Bronchial epithelial cell (primary cell): ENCODE results near the gene ADAM10. TPM values are rescaled to one million over a fixed set of nuclear protein-coding genes. Genes with fewer than 3 reads are reported as not detected.

Experiments used
- DNase-seq: peaks from one replicate; pipeline ENCODE4 v3.0.0-alpha.2; 2010; ENCODE audit warnings: low read depth
- FAIRE-seq: peaks from 2 replicates; lab custom pipeline; 2011; peaks lifted over from hg19 to GRCh38; lab: Jason Lieb, UNC
- H3K27me3 ChIP-seq: 2 replicates; pipeline ENCODE4 v1.5.1; 2011; ENCODE audit warnings: low read length; ENCODE audit not compliant: control insufficient read depth, insufficient read depth
- H3K36me3 ChIP-seq: 2 replicates; pipeline ENCODE4 v1.5.1; 2011; ENCODE audit warnings: low read length; ENCODE audit not compliant: control insufficient read depth, insufficient read depth
- H3K4me3 ChIP-seq: 2 replicates; pipeline ENCODE4 v1.5.1; 2011; ENCODE audit warnings: mild to moderate bottlenecking, low read depth, low read length, control low read depth
- CTCF ChIP-seq: IDR thresholded peaks from 2 replicates; pipeline ENCODE4 v1.5.1; 2011; ENCODE audit warnings: mild to moderate bottlenecking, moderate library complexity, low read length, control low read depth, inconsistent platforms; ENCODE audit not compliant: insufficient read depth, severe bottlenecking
- total RNA-seq: library from RNA; depleted of rRNA; stranded (reverse); fragments of >200 nt; gene quantifications from 2 replicates; pipeline ENCODE4 v1.2.1, GENCODE V29; 2014

Gene ADAM10
- total RNA-seq, 1 donor from 2014 or later, result 112 TPM

DNA sequence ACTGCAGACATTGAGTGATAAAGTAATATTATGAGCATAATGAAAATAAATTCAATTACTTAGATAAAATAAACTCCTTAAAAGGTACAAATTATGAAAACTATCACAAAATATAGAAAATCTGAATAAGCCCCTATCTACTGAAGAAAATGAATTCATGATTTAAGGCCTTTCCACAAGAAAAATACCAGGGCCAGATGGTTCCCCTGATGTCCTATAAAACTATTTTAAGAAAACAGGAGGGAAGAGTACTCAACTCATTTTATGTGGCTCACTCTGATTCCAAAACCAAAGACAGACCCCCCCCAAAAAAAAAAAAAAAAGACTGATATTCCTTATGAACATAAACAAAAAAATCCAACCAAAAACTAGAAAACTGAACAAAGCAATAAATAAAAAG lies 59.9 kb downstream of the ADAM10 start:
- Histone ChIP-seq H3K27me3 (no peaks in the 10 kb centered on the region), H3K4me3 (no peak overlapping the region), H3K36me3 (no peaks in the 10 kb centered on the region)
- DNase-seq (no peak), FAIRE-seq (no peak)
- TF ChIP-seq CTCF, result no peak

DNA sequence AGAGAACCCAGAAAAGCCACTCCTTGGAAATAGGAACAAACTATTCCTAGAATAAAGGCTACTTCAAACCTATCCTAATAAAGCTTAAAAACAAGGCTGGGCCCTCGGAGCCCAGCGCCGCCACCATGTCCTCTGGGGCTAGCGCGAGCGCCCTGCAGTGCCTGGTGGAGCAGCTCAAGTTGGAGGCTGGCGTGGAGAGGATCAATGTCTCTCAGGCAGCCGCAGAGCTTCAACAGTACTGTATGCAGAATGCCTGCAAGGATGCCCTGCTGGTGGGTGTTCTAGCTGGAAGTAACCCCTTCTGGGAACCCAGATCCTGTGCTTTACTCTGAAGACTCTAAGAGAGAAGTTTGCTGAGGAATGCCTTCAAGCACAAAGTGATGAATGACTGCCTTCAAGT lies 63.2 kb downstream of the ADAM10 start:
- no peak overlapping the region for H3K4me3 ChIP-seq
- H3K36me3 ChIP-seq, result no peaks in the 10 kb centered on the region
- no peaks in the 10 kb centered on the region for H3K27me3 ChIP-seq
- TF ChIP-seq CTCF, result no peak
- FAIRE-seq (no peak), DNase-seq (no peak)

GRCh38 chr15:58684751-58685150 lies 64.8 kb downstream of the ADAM10 start:
- FAIRE-seq (no peak), DNase-seq (no peak)
- H3K36me3 ChIP-seq, result no peaks in the 10 kb centered on the region
- TF ChIP-seq CTCF, result no peak
- no peaks in the 10 kb centered on the region for H3K27me3 ChIP-seq
- H3K4me3 ChIP-seq, result no peak overlapping the region

DNA sequence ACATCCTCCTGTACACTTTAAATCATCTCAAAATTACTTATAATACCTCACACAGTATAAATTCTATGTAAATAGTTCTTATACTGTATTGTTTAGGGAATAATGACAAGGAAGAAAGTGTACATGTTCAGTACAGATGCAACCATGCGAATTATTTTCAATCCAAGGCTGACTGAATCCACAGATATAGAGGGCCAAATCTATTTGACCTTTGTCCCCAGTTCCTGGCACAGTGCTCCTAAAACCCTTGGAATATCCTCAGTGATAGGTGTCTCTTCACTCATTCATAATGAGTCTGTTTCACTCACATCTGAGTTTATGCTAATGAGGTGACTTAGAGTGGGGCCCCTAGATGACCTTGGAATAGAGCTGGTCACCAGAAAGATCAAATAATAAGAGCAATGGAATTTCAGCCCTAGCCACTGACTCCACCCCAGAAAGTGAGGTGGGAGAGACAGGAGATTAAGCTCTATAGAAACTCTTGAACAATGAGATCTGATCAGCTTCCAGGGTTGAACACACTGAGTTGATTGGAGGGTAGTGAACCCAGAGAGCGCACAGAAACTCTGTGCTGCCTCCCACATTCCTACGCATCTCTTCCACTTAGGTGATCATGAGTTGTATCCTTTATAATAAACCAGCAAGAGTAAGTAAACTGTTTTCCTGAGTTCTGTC lies 65.3 kb downstream of the ADAM10 start:
- no peaks in the 10 kb centered on the region for H3K27me3 ChIP-seq
- H3K4me3 ChIP-seq, result no peak overlapping the region
- TF ChIP-seq CTCF, result no peak
- DNase-seq, result no peak
- no peaks in the 10 kb centered on the region for H3K36me3 ChIP-seq
- no peak for FAIRE-seq

DNA sequence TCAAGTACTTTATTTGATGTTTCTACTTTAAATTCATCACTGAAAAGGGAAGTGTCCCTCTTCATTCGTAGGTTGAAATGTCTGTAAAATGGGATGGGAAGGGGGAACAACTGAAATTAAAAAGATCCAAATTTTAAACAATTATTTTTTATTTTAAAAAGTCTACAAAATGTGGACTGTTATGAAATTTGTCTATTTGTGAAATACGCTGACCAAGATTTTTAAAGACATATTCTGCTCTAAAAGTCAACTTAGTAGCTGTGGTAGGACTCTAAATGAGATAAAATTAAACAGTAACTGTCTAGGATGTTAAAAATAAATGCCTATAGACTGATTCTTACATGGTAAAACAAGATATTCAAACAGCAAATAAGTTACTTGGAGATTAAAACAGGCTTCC lies 67.3 kb downstream of the ADAM10 start:
- no peak for DNase-seq
- Histone ChIP-seq H3K27me3 (no peaks in the 10 kb centered on the region), H3K36me3 (no peaks in the 10 kb centered on the region), H3K4me3 (no peak overlapping the region)
- FAIRE-seq, result no peak
- no peak for TF ChIP-seq CTCF

DNA sequence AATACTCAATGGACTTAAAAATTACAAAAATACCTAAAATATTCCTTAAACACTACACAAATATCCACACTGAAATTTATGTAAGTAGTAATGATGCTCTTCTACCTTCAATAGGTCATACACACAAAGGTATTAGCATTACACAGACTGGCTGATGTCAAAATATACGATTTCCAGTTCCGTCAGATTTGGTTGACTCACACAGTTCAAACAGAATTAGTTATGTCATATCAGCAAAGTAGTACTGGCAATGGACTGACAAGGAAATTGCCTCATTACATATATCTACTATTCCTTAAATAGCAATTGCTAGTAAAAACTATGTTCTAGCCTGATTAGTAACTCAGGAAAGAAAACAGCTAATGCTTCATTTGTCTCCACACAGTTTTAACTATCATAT lies 70.8 kb downstream of the ADAM10 start:
- H3K27me3 ChIP-seq, result no peaks in the 10 kb centered on the region
- no peak for TF ChIP-seq CTCF
- peaks cover 1% of the 10 kb centered on the region for H3K36me3 ChIP-seq
- no peak overlapping the region for H3K4me3 ChIP-seq
- peak; percentile 79 for DNase-seq
- no peak for FAIRE-seq
